SK-N-SH treated with all-trans-retinoic acid at 6 μM for 48 hours (cell line): Measurements from ENCODE around the gene COL16A1.

Source experiments
- ATAC-seq: fragments of 200-7000 bp; cut with Tn5 transposase; 3 replicates; pipeline ENCODE4 v1.9.1; 2020; ENCODE audit warnings: mild to moderate bottlenecking, moderate library complexity
- ARNTL ChIP-seq: fragments of 450-650 bp; formaldehyde crosslinking; IDR thresholded peaks from 2 replicates; pipeline ENCODE4 v1.5.0; 2020; ENCODE audit warnings: low read depth, mild to moderate bottlenecking, moderate library complexity, borderline replicate concordance
- BACH2 ChIP-seq: fragments of 250-450 bp; sonication (Bioruptor Pico); IDR thresholded peaks from 2 replicates; pipeline ENCODE4 v1.9.0; 2021; ENCODE audit warnings: mild to moderate bottlenecking, borderline replicate concordance
- CREB5 ChIP-seq: fragments of 250-450 bp; sonication (Bioruptor Pico); IDR thresholded peaks from 2 replicates; pipeline ENCODE4 v1.5.1; 2020; ENCODE audit warnings: low read depth, mild to moderate bottlenecking, moderate library complexity
- CSDC2 ChIP-seq: fragments of 250-450 bp; sonication (Bioruptor Pico); IDR thresholded peaks from 2 replicates; pipeline ENCODE4 v1.5.0; 2020; ENCODE audit warnings: mild to moderate bottlenecking, moderate library complexity
- CSRNP3 ChIP-seq: fragments of 250-450 bp; sonication (Bioruptor Pico); IDR thresholded peaks from 2 replicates; pipeline ENCODE4 v1.5.1; 2021; ENCODE audit warnings: mild to moderate bottlenecking, moderate library complexity
- ESRRG ChIP-seq: fragments of 250-450 bp; sonication (Bioruptor Pico); IDR thresholded peaks from 2 replicates; pipeline ENCODE4 v1.6.1; 2021; ENCODE audit warnings: mild to moderate bottlenecking
- GLIS3 ChIP-seq: fragments of 250-450 bp; sonication (Bioruptor Pico); IDR thresholded peaks from 2 replicates; pipeline ENCODE4 v1.5.0; 2020; ENCODE audit warnings: mild to moderate bottlenecking, moderate library complexity
- ISL1 ChIP-seq: fragments of 250-450 bp; sonication (Bioruptor Pico); IDR thresholded peaks from 2 replicates; pipeline ENCODE4 v2.1.2; 2022; ENCODE audit warnings: mild to moderate bottlenecking, moderate library complexity
- OSR1 ChIP-seq: fragments of 250-450 bp; sonication (Bioruptor Pico); IDR thresholded peaks from 2 replicates; pipeline ENCODE4 v1.8.0; 2022; ENCODE audit warnings: moderate library complexity, mild to moderate bottlenecking, inconsistent platforms
- PPARA ChIP-seq: fragments of 250-450 bp; sonication (Bioruptor Pico); IDR thresholded peaks from 2 replicates; pipeline ENCODE4 v1.5.0; 2020; ENCODE audit warnings: mild to moderate bottlenecking, borderline replicate concordance
- SNAI2 ChIP-seq: fragments of 250-450 bp; sonication (Bioruptor Pico); IDR thresholded peaks from 2 replicates; pipeline ENCODE4 v1.5.0; 2020; ENCODE audit warnings: mild to moderate bottlenecking, moderate library complexity
- TCF4 ChIP-seq: fragments of 250-450 bp; sonication (Bioruptor Pico); IDR thresholded peaks from 2 replicates; pipeline ENCODE4 v1.8.0; 2021; ENCODE audit warnings: mild to moderate bottlenecking, moderate library complexity, borderline replicate concordance
- TOX ChIP-seq: fragments of 250-450 bp; sonication (Bioruptor Pico); IDR thresholded peaks from 2 replicates; pipeline ENCODE4 v1.8.0; 2021; ENCODE audit warnings: mild to moderate bottlenecking, moderate library complexity, borderline replicate concordance
- TSHZ2 ChIP-seq: fragments of 250-450 bp; sonication (Bioruptor Pico); IDR thresholded peaks from 2 replicates; pipeline ENCODE4 v1.5.0; 2020; ENCODE audit warnings: mild to moderate bottlenecking, moderate library complexity
- ZC3H10 ChIP-seq: fragments of 250-450 bp; sonication (Bioruptor Pico); IDR thresholded peaks from 2 replicates; pipeline ENCODE4 v1.5.1; 2021; ENCODE audit warnings: mild to moderate bottlenecking, moderate library complexity
- ZFP3 ChIP-seq: fragments of 250-450 bp; sonication (Bioruptor Pico); IDR thresholded peaks from 2 replicates; pipeline ENCODE4 v1.5.0; 2020; ENCODE audit warnings: mild to moderate bottlenecking, moderate library complexity
- ZFP30 ChIP-seq: fragments of 450-650 bp; formaldehyde crosslinking; IDR thresholded peaks from 2 replicates; pipeline ENCODE4 v1.5.0; 2022; ENCODE audit warnings: mild to moderate bottlenecking, moderate library complexity
- ZNF565 ChIP-seq: fragments of 450-650 bp; formaldehyde crosslinking; conservative IDR thresholded peaks from 2 replicates; pipeline ENCODE4 v1.5.0; 2020; ENCODE audit warnings: low read depth, mild to moderate bottlenecking, moderate library complexity
- ZNF70 ChIP-seq: fragments of 450-650 bp; formaldehyde crosslinking; IDR thresholded peaks from 2 replicates; pipeline ENCODE4 v1.5.0; 2020; ENCODE audit warnings: mild to moderate bottlenecking, moderate library complexity
- ZNF8 ChIP-seq: fragments of 450-650 bp; formaldehyde crosslinking; IDR thresholded peaks from 2 replicates; pipeline ENCODE4 v1.5.0; 2020; ENCODE audit warnings: mild to moderate bottlenecking, moderate library complexity
- TF ChIP-seq, protein P1 (sequence below): fragments of 250-450 bp; sonication (Bioruptor Pico); IDR thresholded peaks from 2 replicates; pipeline ENCODE4 v1.8.0; 2020; ENCODE audit warnings: mild to moderate bottlenecking, moderate library complexity, borderline replicate concordance

The COL16A1 gene

GRCh38 chr1:31609514-31610118 lies 94.2 kb downstream of the COL16A1 start:
- peak; percentile 92 for TF ChIP-seq ZC3H10
- peak; percentile 52; the same call in 1 of the 2 replicates for TF ChIP-seq ESRRG
- TF ChIP-seq GLIS3 (CRISPR knock-in tag), result no peak
- TF ChIP-seq ARNTL (CRISPR knock-in tag), result no peak
- TF ChIP-seq, protein P1, sequence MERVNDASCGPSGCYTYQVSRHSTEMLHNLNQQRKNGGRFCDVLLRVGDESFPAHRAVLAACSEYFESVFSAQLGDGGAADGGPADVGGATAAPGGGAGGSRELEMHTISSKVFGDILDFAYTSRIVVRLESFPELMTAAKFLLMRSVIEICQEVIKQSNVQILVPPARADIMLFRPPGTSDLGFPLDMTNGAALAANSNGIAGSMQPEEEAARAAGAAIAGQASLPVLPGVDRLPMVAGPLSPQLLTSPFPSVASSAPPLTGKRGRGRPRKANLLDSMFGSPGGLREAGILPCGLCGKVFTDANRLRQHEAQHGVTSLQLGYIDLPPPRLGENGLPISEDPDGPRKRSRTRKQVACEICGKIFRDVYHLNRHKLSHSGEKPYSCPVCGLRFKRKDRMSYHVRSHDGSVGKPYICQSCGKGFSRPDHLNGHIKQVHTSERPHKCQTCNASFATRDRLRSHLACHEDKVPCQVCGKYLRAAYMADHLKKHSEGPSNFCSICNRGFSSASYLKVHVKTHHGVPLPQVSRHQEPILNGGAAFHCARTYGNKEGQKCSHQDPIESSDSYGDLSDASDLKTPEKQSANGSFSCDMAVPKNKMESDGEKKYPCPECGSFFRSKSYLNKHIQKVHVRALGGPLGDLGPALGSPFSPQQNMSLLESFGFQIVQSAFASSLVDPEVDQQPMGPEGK (CRISPR knock-in tag), result peak; percentile 91
- TF ChIP-seq ISL1 (CRISPR knock-in tag), result peak; percentile 98
- no peak for TF ChIP-seq BACH2
- TF ChIP-seq TSHZ2 (CRISPR knock-in tag), result no peak
- TF ChIP-seq CSDC2, result no peak
- TF ChIP-seq CSRNP3 (CRISPR knock-in tag), result peak; percentile 50; the same call in 1 of the 2 replicates
- no peak for TF ChIP-seq ZNF8 (CRISPR knock-in tag)
- peak; percentile 63 for TF ChIP-seq TCF4 (CRISPR knock-in tag)
- TF ChIP-seq CREB5 (CRISPR knock-in tag), result peak; percentile 54; the same call in 1 of the 2 replicates
- no peak for TF ChIP-seq TOX (CRISPR knock-in tag)
- TF ChIP-seq SNAI2 (CRISPR knock-in tag), result no peak
- TF ChIP-seq OSR1, result no peak
- ATAC-seq, result peak; percentile 68

DNA sequence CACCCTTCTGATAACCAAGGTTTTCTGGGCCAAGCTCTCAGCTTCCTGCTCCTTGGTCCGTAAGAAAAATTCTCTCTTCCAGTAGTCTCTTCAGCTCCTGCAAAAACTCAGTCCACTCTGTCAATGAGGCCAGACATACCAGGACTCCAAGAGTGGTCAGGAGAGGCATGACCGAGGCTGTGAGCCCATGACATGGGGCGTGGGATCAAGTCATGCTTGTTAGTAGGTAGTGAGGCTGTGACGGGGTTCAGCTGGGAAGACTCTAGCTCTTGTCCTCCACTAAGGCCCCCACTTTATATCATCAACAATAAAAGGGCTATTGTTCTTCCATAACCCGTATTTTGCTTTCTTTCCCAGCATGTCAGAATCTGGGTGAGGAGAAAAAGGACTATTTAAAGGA lies 96.5 kb downstream of the COL16A1 start:
- TF ChIP-seq GLIS3 (CRISPR knock-in tag) (no peak), ZNF565 (CRISPR knock-in tag) (no peak), ZNF8 (CRISPR knock-in tag) (no peak), TSHZ2 (CRISPR knock-in tag) (no peak), ZFP3 (CRISPR knock-in tag) (no peak), ZFP30 (CRISPR knock-in tag) (no peak), ZNF70 (CRISPR knock-in tag) (no peak), BACH2 (no peak), ISL1 (CRISPR knock-in tag) (no peak), PPARA (no peak), CSDC2 (no peak), ESRRG (no peak), SNAI2 (CRISPR knock-in tag) (no peak), CSRNP3 (CRISPR knock-in tag) (no peak)
- TF ChIP-seq, protein P1 (CRISPR knock-in tag), result no peak
- TF ChIP-seq, all 23 proteins: peak for 0
- ATAC-seq, result no peak
